Ovary (tissue), 9 donors: Measurements from ENCODE around the gene GPR151. TPM values are rescaled to one million over a fixed set of nuclear protein-coding genes. Genes with fewer than 3 reads are reported as not detected.
A peak's percentile ranks its signal among the peaks of the same experiment; 100 is the strongest.

Experiments used
- DNase-seq, 5 donors: peaks; one replicate each; pipeline ENCODE4 v3.0.0-alpha.2; 2019 to 2020
- H3K27ac ChIP-seq, 2 donors: fragments of 200-600 bp; one replicate each; pipeline versions ENCODE4 v1.5.1 to v1.8.0; 2019 to 2022
- H3K27me3 ChIP-seq: fragments of 200-600 bp; one replicate; pipeline ENCODE4 v1.8.0; 2022
- H3K36me3 ChIP-seq: fragments of 200-600 bp; sonication (generic); one replicate; pipeline ENCODE4 v1.5.1; 2019
- H3K4me1 ChIP-seq: one replicate; pipeline ENCODE4 v1.8.1; 2013; ENCODE audit warnings: mild to moderate bottlenecking, moderate library complexity; ENCODE audit not compliant: insufficient read depth
- H3K4me3 ChIP-seq: fragments of 200-600 bp; sonication (generic); one replicate; pipeline ENCODE4 v1.5.1; 2017
- H3K9me3 ChIP-seq, 2 donors: fragments of 200-600 bp in 1 of 2; sonication (generic) in 1 of 2; one replicate each; pipeline versions ENCODE4 v1.5.1 to v1.8.1; 2013 to 2019; ENCODE audit warnings: mild to moderate bottlenecking in 1 of 2, moderate library complexity in 1 of 2
- EP300 ChIP-seq: sonication (generic); formaldehyde crosslinking; IDR thresholded peaks from one replicate; pipeline ENCODE4 v1.6.1; 2017; ENCODE audit warnings: antibody characterized with exemption
- POLR2A ChIP-seq: fragments of 450-650 bp; IDR thresholded peaks from one replicate; pipeline ENCODE4 v1.6.1; 2017; ENCODE audit warnings: antibody characterized with exemption, mild to moderate bottlenecking, moderate library complexity
- WGBS, 3 donors: extraction: QIAGEN DNeasy Blood & Tissue Kit in 1 of 3; methylation state at CpG; one replicate each; pipeline versions ENCODE4 v1.1.5 to v1.1.7; 2013 to 2017; 5-methylcytosine and 5-hydroxymethylcytosine counted together
- intact Hi-C, 4 donors: fragments of 100-400 bp; cut with DNase I; formaldehyde crosslinking; loops; one replicate each; pipeline versions ENCODE4 v1.11.0 to v1.15.1; 2022 to 2023
- polyA plus RNA-seq, 2 donors: library from polyadenylated mRNA; stranded (reverse); fragments of 200-250 nt in 1 of 2; fragments of 350-450 nt in 1 of 2; fragmentation: Illumina TruSeq in 1 of 2; extraction: RNeasy Lipid Tissue Mini Kit (QIAGEN cat#74804) in 1 of 2; gene quantifications; one replicate each; pipeline ENCODE4 v1.2.3, GENCODE V29; 2013 to 2014
- total RNA-seq, 7 donors: library from RNA; depleted of rRNA in 2 of 7; stranded (reverse); fragments of >200 nt in 2 of 7; fragmentation: NEBNext Ultra II Directional in 3 of 7; extraction: Animal tissue kit (Norgen Biotek cat#: 25700) in 3 of 7; gene quantifications; one replicate each; pipeline versions ENCODE4 v1.1.0 to v1.2.4, GENCODE V29; 2016 to 2023
- TF ChIP-seq, protein P1 (sequence below), 3 donors: fragments of 450-650 bp in 2 of 3; fragments of 200-600 bp in 1 of 3; IDR thresholded peaks; one replicate each; pipeline versions ENCODE4 v1.5.1 to v1.8.0; 2016 to 2022; ENCODE audit warnings: antibody characterized with exemption in 3 of 3, mild to moderate bottlenecking in 1 of 3
- donor health status: DM: no; HTN: no; CAD: no; lungs with moderate emphysema.
- donor health status: DM: no; HTN: no; CAD: no.
- donor health status: Bipolar disorder and iron deficiency.
- donor health status: DM: yes; HTN: yes; CAD: no.
- donor health status: DM: no; HTN: no; CAD: no.
- donor health status: DM: yes; HTN: yes; CAD: no.

GPR151 gene
- total and polyA plus RNA-seq, 9 donors, result not detected

DNA sequence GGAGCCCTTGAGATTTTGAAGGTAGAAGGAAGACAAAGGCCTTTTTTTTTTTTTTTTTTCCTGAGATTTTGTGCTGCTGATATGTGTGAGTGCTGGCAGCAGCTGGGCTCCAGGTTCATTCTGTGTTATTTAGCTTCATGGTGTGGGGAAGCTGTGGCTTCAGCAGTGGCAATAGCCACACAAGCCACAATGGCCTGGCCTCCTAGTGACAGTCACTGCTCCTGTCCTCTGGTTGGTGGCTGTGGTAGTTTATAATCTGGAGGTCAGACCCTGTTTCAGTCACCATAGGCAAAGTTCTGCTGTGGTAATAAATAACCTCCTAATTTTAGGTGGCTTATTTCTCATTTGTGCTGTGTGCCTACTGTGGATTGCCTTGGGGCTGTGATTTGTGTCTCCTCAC lies 28.2 kb upstream of the GPR151 start:
- H3K36me3 ChIP-seq, result no peaks in the 10 kb centered on the region
- no peaks in the 10 kb centered on the region for H3K9me3 ChIP-seq
- H3K27ac ChIP-seq, result no peak overlapping the region
- TF ChIP-seq, protein P1, sequence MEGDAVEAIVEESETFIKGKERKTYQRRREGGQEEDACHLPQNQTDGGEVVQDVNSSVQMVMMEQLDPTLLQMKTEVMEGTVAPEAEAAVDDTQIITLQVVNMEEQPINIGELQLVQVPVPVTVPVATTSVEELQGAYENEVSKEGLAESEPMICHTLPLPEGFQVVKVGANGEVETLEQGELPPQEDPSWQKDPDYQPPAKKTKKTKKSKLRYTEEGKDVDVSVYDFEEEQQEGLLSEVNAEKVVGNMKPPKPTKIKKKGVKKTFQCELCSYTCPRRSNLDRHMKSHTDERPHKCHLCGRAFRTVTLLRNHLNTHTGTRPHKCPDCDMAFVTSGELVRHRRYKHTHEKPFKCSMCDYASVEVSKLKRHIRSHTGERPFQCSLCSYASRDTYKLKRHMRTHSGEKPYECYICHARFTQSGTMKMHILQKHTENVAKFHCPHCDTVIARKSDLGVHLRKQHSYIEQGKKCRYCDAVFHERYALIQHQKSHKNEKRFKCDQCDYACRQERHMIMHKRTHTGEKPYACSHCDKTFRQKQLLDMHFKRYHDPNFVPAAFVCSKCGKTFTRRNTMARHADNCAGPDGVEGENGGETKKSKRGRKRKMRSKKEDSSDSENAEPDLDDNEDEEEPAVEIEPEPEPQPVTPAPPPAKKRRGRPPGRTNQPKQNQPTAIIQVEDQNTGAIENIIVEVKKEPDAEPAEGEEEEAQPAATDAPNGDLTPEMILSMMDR (IDR thresholded peaks at IDR 0.05), result no peak
- no peak for TF ChIP-seq EP300
- TF ChIP-seq POLR2A, result no peak
- intact Hi-C loops, result loop anchor here in 2 of 4 donors (5.0 to 10.0 kb wide), 2 partner anchors 423 to 651 kb away; no protein-coding TSS in a partner anchor
- H3K4me1 ChIP-seq, result peaks cover 2% of the 10 kb centered on the region
- no peak overlapping the region for H3K4me3 ChIP-seq
- H3K27me3 ChIP-seq, result no peaks in the 10 kb centered on the region
- no peak for DNase-seq

DNA sequence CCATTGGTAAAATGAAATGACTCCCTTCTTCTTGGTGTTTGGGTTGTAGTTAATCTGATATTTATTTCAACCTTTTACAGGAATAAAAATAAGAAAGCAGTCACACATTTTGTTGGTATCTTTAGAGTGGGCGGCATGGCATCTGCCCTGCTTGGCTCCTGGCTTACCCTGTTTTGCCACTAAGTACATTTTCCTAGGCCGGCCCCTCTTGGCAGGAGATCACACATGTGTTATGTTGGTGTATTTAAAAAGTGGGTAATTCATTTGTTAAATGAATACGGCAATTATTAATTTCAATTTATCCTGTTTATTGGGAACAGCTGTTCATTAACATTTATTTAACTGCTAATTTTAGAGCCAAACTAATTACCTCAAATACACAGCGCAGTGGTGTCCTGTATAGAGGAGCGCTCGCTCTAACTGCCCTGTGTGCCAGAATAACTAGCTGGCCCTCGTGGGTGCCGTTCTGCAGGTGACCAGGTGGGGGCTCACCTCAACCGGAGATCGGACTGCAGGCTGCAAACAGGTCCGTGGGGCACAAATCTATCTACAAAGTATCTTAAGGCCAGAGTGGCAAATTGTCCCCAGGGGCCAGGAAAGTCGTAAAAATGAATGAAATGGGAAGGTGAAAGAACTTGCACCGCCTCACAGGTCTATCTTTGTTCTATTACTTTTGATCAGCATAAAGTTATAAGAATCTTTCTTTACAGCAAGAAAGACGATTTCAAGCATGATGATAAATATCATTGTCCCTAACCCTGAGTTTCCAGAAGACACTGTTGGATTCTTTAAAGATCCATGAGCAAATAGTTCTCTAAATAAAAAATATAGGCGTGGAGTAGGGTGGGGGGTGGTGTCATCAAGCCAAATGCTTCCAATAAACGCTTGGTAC lies 26.2 kb upstream of the GPR151 start:
- no peaks in the 10 kb centered on the region for H3K36me3 ChIP-seq
- 22 to 27% (median 24%) methylated on average over 16 of the region's 16 CpGs for WGBS, 3 donors
- intact Hi-C loops, result loop anchor here in 3 of 4 donors (1.0 to 10.0 kb wide), 3 partner anchors 424 to 653 kb away; no protein-coding TSS in a partner anchor
- H3K27me3 ChIP-seq, result no peaks in the 10 kb centered on the region
- TF ChIP-seq, protein P1 (IDR thresholded peaks at IDR 0.05), result peak in 2 of 3 donors; percentile 25 to 31
- no peak for TF ChIP-seq EP300
- peak; percentile 16 to 65 (median 50) for DNase-seq
- no peak overlapping the region for H3K4me3 ChIP-seq
- H3K4me1 ChIP-seq, result peaks cover 2% of the 10 kb centered on the region
- H3K27ac ChIP-seq, result no peak overlapping the region
- H3K9me3 ChIP-seq, result no peaks in the 10 kb centered on the region

DNA sequence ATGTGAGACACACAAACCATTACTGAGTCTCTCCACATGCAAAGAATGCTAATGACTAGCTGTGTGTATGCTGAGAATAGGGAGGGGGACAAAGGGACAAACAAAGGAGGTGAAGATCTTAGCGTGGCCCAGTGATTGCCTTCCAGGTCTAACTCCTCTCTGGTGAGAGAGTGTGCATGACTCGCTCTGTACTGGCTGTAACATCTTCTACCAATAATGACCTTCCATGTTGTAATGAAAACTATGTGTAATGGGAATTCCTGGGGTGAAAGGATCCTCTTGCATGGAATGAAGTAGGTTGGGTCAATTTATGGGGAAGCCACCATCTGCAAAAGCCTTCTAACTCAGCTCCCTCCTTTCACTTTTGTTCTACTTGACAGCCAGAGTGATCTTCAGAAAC lies 24.4 kb upstream of the GPR151 start:
- no peak for DNase-seq
- 79 to 83% (median 79%) methylated on average over 2 of the region's 2 CpGs for WGBS, 3 donors
- Histone ChIP-seq H3K27ac (no peak overlapping the region), H3K27me3 (no peaks in the 10 kb centered on the region), H3K4me3 (no peak overlapping the region), H3K4me1 (peaks cover 2% of the 10 kb centered on the region), H3K9me3 (no peaks in the 10 kb centered on the region), H3K36me3 (no peaks in the 10 kb centered on the region)
- TF ChIP-seq, protein P1 (IDR thresholded peaks at IDR 0.05), result no peak
- TF ChIP-seq EP300 (no peak), POLR2A (no peak)
- intact Hi-C loops, result loop anchor here in 2 of 4 donors (5.0 to 10.0 kb wide), 2 partner anchors 427 to 654 kb away; no protein-coding TSS in a partner anchor

DNA sequence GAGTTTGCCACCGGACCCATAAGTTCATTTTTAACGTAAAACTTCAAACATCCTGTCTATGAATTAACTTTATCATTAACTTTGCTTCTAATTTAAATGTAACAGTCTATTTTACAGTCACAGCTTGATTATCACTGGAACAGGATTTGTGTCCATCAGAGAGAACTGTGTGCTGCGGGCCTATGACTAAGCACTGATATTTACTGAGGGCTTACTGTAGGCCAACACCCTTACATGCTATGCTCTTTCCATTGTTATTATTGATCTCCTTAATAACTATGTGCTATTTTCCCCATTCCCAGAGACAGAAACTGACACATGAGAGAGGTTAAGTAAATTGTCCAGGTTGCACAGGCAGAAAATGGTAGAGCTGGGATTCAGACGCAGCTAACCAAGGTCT lies 24.0 kb upstream of the GPR151 start:
- peaks cover 2% of the 10 kb centered on the region for H3K4me1 ChIP-seq
- H3K27me3 ChIP-seq, result no peaks in the 10 kb centered on the region
- WGBS, 3 donors, result 91 to 96% (median 92%) methylated on average over 4 of the region's 4 CpGs
- H3K27ac ChIP-seq, result no peak overlapping the region
- intact Hi-C loops, result loop anchor here in 3 of 4 donors (5.0 to 10.0 kb wide), 3 partner anchors 427 to 655 kb away; no protein-coding TSS in a partner anchor
- no peaks in the 10 kb centered on the region for H3K9me3 ChIP-seq
- DNase-seq, result no peak
- no peak overlapping the region for H3K4me3 ChIP-seq
- TF ChIP-seq EP300 (no peak), POLR2A (no peak)
- TF ChIP-seq, protein P1 (IDR thresholded peaks at IDR 0.05), result no peak
- H3K36me3 ChIP-seq, result no peaks in the 10 kb centered on the region
